GM18861 (cell line): Measurements from ENCODE around the gene ATRIP.
"Not testable (repeated sequence)": the region's sequence is repeated elsewhere in the genome, so short reads cannot be mapped to it uniquely, and the experiment has no call there.

ENCODE experiments used
- ATAC-seq: cut with Tn5 transposase; IDR thresholded peaks from one replicate; pipeline ENCODE4 v1.9.1; 2021; ENCODE audit not compliant: unreplicated experiment

The ATRIP gene

GRCh38 chr3:48467110-48467454, 20.5 kb downstream of the ATRIP start:
- ATAC-seq = no peak

GRCh38 chr3:48467473-48468267, 21.1 kb downstream of the ATRIP start:
- no peak for ATAC-seq

- no peak for ATAC-seq
These were observed 21.8 kb downstream of the ATRIP start for GRCh38 chr3:48468329-48468731.

GRCh38 chr3:48469046-48469915, 22.7 kb downstream of the ATRIP start:
- no peak for ATAC-seq

GRCh38 chr3:48470286-48470685, 23.7 kb downstream of the ATRIP start:
- no peak for ATAC-seq

GRCh38 chr3:48472673-48472922, 26.1 kb downstream of the ATRIP start:
- ATAC-seq = no peak

- ATAC-seq = peak; percentile 70
These were observed 26.5 kb downstream of the ATRIP start for GRCh38 chr3:48472923-48473616.

GRCh38 chr3:48473617-48473952, 27.0 kb downstream of the ATRIP start:
- ATAC-seq = no peak

- not testable (repeated sequence) for ATAC-seq
These were observed 27.5 kb downstream of the ATRIP start for GRCh38 chr3:48474031-48474430.

GRCh38 chr3:48474619-48475018, 28.1 kb downstream of the ATRIP start:
- ATAC-seq = no peak

- no peak for ATAC-seq
These were observed 28.7 kb downstream of the ATRIP start for GRCh38 chr3:48475188-48475587.

- no peak for ATAC-seq
These were observed 30.0 kb downstream of the ATRIP start for GRCh38 chr3:48476426-48477053.

GRCh38 chr3:48477959-48478520, 31.5 kb downstream of the ATRIP start:
- ATAC-seq = no peak

- ATAC-seq = no peak
These were observed 32.4 kb downstream of the ATRIP start for GRCh38 chr3:48478626-48479555.

GRCh38 chr3:48480891-48481290, 34.4 kb downstream of the ATRIP start:
- ATAC-seq = not testable (repeated sequence)

GRCh38 chr3:48482822-48483221, 36.3 kb downstream of the ATRIP start:
- ATAC-seq = not testable (repeated sequence)

GRCh38 chr3:48486952-48487351, 40.4 kb downstream of the ATRIP start:
- ATAC-seq = no peak

- ATAC-seq = no peak
These were observed 46.1 kb downstream of the ATRIP start for GRCh38 chr3:48492461-48493202.

- ATAC-seq = no peak
These were observed 46.6 kb downstream of the ATRIP start for GRCh38 chr3:48493203-48493501.

GRCh38 chr3:48500656-48501055, 54.1 kb downstream of the ATRIP start:
- no peak for ATAC-seq
